Measurements from ENCODE around the gene P2RX4. TPM values are rescaled to one million over a fixed set of nuclear protein-coding genes. Genes with fewer than 3 reads are reported as not detected.

P2RX4 gene
- total and polyA plus RNA-seq, 2 of the 8 experiments (the other 6 are each of a cell fraction or from before 2014, with no cell fraction given), result 9.5 to 12.2 TPM

DNA sequence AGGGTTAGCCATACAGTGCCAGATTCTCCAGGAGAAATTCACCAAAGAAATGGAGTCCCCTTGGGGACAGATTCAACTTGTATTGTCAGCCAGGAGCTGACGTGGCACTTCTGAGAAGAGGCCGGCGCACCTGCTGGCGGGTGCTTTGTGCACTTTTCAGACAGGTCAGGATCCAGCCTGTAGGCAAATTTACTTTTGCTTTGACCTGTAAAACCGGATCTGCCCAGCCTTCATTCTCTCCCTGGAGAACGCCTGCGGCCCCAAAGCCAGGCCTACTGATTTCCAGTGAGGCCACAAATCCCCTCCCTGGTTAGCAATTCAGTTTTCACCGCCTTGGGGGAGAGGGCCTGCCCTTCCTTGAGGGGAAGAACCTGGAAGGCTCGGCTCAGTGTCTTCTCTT is 17.4 kb downstream of the P2RX4 start:
- Histone ChIP-seq H4K5ac (ENCODE audit: insufficient read length, low read depth, low read length) (no peak overlapping the region), H3K36me3 (ENCODE audit: control insufficient read depth in 2 of 4, insufficient read depth in 4 of 4, low read length in 3 of 4) (no peaks in the 10 kb centered on the region), H2BK5ac (ENCODE audit: low read depth, low read length) (no peak overlapping the region), H3K9ac (replicated peaks in 1 of 4; ENCODE audit: extremely low read depth in 1 of 4, low read depth in 3 of 4, low read length in 3 of 4) (no peak overlapping the region), H2AFZ (ENCODE audit: low read length) (no peak overlapping the region), H3K27me3 (replicated peaks in 1 of 4; ENCODE audit: control insufficient read depth in 3 of 4, extremely low read depth in 1 of 4, insufficient read depth in 3 of 4, low read length in 3 of 4) (no peaks in the 10 kb centered on the region), H3K27ac (ENCODE audit: low read depth, low read length) (no peak overlapping the region), H4K8ac (ENCODE audit: extremely low read depth, insufficient read depth, low read length) (no peak overlapping the region), H3K23me2 (ENCODE audit: low read depth, low read length) (no peaks in the 10 kb centered on the region), H2BK15ac (ENCODE audit: low read length) (no peak overlapping the region), H3K4ac (replicated peaks; ENCODE audit: insufficient read length, low read depth, low read length) (no peak overlapping the region), H3K79me1 (ENCODE audit: low read depth, low read length) (no peaks in the 10 kb centered on the region), H3K18ac (ENCODE audit: extremely low read depth, low read length) (no peak overlapping the region), H2BK12ac (ENCODE audit: low read depth, low read length) (no peak overlapping the region), H3K56ac (replicated peaks; ENCODE audit: insufficient read length, low read depth, low read length) (no peak overlapping the region), H4K91ac (replicated peaks; ENCODE audit: insufficient read length, low read length) (no peak overlapping the region), H4K20me1 (replicated peaks in 1 of 2; ENCODE audit: control insufficient read depth in 1 of 2, insufficient read depth in 2 of 2, low read length in 2 of 2) (no peaks in the 10 kb centered on the region), H2AK5ac (ENCODE audit: low read depth, low read length) (no peak overlapping the region), H3K4me1 (replicated peaks in 1 of 4; ENCODE audit: control insufficient read depth in 3 of 4, insufficient read depth in 4 of 4, low read length in 3 of 4) (no peaks in the 10 kb centered on the region), H2BK20ac (ENCODE audit: low read length) (no peak overlapping the region), H3K79me2 (ENCODE audit: control insufficient read depth in 1 of 2, insufficient read depth in 2 of 2, low read length in 2 of 2) (no peaks in the 10 kb centered on the region), H3K9me3 (ENCODE audit: insufficient read depth in 2 of 2, low read depth in 1 of 2, low read length in 1 of 2) (no peaks in the 10 kb centered on the region), H3K14ac (ENCODE audit: insufficient read length) (no peak overlapping the region), H2BK120ac (replicated peaks; ENCODE audit: low read depth, low read length) (no peak overlapping the region), H3K4me2 (ENCODE audit: insufficient read depth in 1 of 2, low read depth in 2 of 2, low read length in 2 of 2) (no peak overlapping the region), H3K4me3 (ENCODE audit: extremely low read depth in 1 of 4, insufficient read depth in 2 of 4, low read depth in 3 of 4, low read length in 4 of 4) (no peak overlapping the region), H3K23ac (ENCODE audit: insufficient read length) (no peak overlapping the region)
- no peak for FAIRE-seq
- CTCF ChIA-PET (ENCODE audit: partially characterized antibody), result interaction anchor here (1.0 kb wide), 1 partner anchor 166 kb away, joined by 3 read pairs; no protein-coding TSS in a partner anchor
- POLR2A ChIA-PET (ENCODE audit: partially characterized antibody), result no interaction called here
- no peak for DNase-seq (ENCODE audit: low read depth in 1 of 2, low spot score in 2 of 2)
- 93% methylated on average over 9 of the region's 9 CpGs; no CpG with 5 or more reads in 1 of the 2 experiments for WGBS, 2 experiments (ENCODE audit: extremely low coverage in 1 of 2, insufficient coverage in 1 of 2, insufficient read length in 1 of 2, insufficient replicate concordance in 2 of 2, low coverage in 1 of 2, low lambda C conversion rate in 2 of 2, missing lambda C conversion rate in 1 of 2)
- TF ChIP-seq KDM1A (IDR thresholded peaks at IDR 0.05; ENCODE audit: borderline replicate concordance, low read length) (no peak), SP4 (IDR thresholded peaks at IDR 0.05; ENCODE audit: low read length) (no peak), RNF2 (IDR thresholded peaks at IDR 0.05; ENCODE audit: borderline replicate concordance, low read depth, low read length, missing control alignments, poor library complexity, severe bottlenecking) (no peak), ZNF274 (IDR thresholded peaks at IDR 0.05; ENCODE audit: borderline replicate concordance, extremely low read depth, low read length) (no peak), ATF3 (IDR thresholded peaks at IDR 0.05; ENCODE audit: insufficient read depth, low read depth, low read length) (no peak), EGR1 (IDR thresholded peaks at IDR 0.05; ENCODE audit: borderline replicate concordance, low read depth, low read length) (no peak), TBP (IDR thresholded peaks at IDR 0.05; ENCODE audit: low read depth, low read length) (no peak), GABPA (IDR thresholded peaks at IDR 0.05; ENCODE audit: borderline replicate concordance, insufficient read depth, low read length) (no peak), RBBP5 (IDR thresholded peaks at IDR 0.05; ENCODE audit: borderline replicate concordance, low read depth, low read length) (no peak)
- TF ChIP-seq, protein P1, sequence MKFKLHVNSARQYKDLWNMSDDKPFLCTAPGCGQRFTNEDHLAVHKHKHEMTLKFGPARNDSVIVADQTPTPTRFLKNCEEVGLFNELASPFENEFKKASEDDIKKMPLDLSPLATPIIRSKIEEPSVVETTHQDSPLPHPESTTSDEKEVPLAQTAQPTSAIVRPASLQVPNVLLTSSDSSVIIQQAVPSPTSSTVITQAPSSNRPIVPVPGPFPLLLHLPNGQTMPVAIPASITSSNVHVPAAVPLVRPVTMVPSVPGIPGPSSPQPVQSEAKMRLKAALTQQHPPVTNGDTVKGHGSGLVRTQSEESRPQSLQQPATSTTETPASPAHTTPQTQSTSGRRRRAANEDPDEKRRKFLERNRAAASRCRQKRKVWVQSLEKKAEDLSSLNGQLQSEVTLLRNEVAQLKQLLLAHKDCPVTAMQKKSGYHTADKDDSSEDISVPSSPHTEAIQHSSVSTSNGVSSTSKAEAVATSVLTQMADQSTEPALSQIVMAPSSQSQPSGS (IDR thresholded peaks at IDR 0.05; ENCODE audit: low read length), result no peak
- TF ChIP-seq, protein P2, sequence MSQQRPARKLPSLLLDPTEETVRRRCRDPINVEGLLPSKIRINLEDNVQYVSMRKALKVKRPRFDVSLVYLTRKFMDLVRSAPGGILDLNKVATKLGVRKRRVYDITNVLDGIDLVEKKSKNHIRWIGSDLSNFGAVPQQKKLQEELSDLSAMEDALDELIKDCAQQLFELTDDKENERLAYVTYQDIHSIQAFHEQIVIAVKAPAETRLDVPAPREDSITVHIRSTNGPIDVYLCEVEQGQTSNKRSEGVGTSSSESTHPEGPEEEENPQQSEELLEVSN (IDR thresholded peaks at IDR 0.05), result no peak
